GM23248 (cell line): ENCODE results near the gene ZNF778.

Experiments used
- EZH2 ChIP-seq: fragments of 200-600 bp; sonication (generic); IDR thresholded peaks from 2 replicates; pipeline ENCODE4 v1.6.1; 2018; ENCODE audit warnings: antibody characterized with exemption, mild to moderate bottlenecking; ENCODE audit not compliant: insufficient read depth, poor library complexity, severe bottlenecking
- EZH2phosphoT487 ChIP-seq: fragments of 200-600 bp; sonication (generic); IDR thresholded peaks from 2 replicates; pipeline ENCODE4 v1.6.1; 2018; ENCODE audit warnings: antibody characterized with exemption, moderate library complexity, mild to moderate bottlenecking, low read depth; ENCODE audit not compliant: insufficient read depth

GRCh38 chr16:89246903-89247733, 29.6 kb downstream of the ZNF778 start:
- no peak for TF ChIP-seq EZH2
- no peak for TF ChIP-seq EZH2phosphoT487
